DMS53 treated with DMSO at 0.1 percent for 48 hours (cell line): ENCODE measurements around the gene HRG.
"Not testable (repeated sequence)": the region's sequence is repeated elsewhere in the genome, so short reads cannot be mapped to it uniquely, and the experiment has no call there.

Experiments used
- DNase-seq: peaks from one replicate; lab custom pipeline; 2025; ENCODE audit not compliant: unreplicated experiment; lab: John Stamatoyannopoulos, UW

Gene HRG

GRCh38 chr3:186665625-186666188 lies at the start of gene HRG:
HRG (plus strand) TSS chr3:186666014; CDS start chr3:186666032, 18 bp downstream.
- no peak for DNase-seq

GRCh38 chr3:186616299-186616617 lies 49.6 kb upstream of the HRG start:
- DNase-seq: no peak

GRCh38 chr3:186617036-186617946 lies 48.5 kb upstream of the HRG start:
- DNase-seq: peak; percentile 48

GRCh38 chr3:186618318-186618938 lies 47.4 kb upstream of the HRG start:
- no peak for DNase-seq

GRCh38 chr3:186619787-186620212 lies 46.0 kb upstream of the HRG start:
- no peak for DNase-seq

- DNase-seq: no peak
These were observed 45.4 kb upstream of the HRG start for GRCh38 chr3:186620213-186621092.

GRCh38 chr3:186621894-186622650 lies 43.7 kb upstream of the HRG start:
- no peak for DNase-seq

GRCh38 chr3:186622651-186623310 lies 43.0 kb upstream of the HRG start:
- no peak for DNase-seq

GRCh38 chr3:186624598-186624997 lies 41.2 kb upstream of the HRG start:
- no peak for DNase-seq

- no peak for DNase-seq
These were observed 40.2 kb upstream of the HRG start for GRCh38 chr3:186625600-186626042.

- no peak for DNase-seq
These were observed 39.5 kb upstream of the HRG start for GRCh38 chr3:186626254-186626847.

GRCh38 chr3:186627852-186628414 lies 37.9 kb upstream of the HRG start:
- DNase-seq: no peak

GRCh38 chr3:186628756-186629155 lies 37.1 kb upstream of the HRG start:
- DNase-seq: no peak

- no peak for DNase-seq
These were observed 34.7 kb upstream of the HRG start for GRCh38 chr3:186630950-186631641.

GRCh38 chr3:186633481-186633880 lies 32.3 kb upstream of the HRG start:
- DNase-seq: no peak

- not testable (repeated sequence) for DNase-seq
These were observed 31.6 kb upstream of the HRG start for GRCh38 chr3:186634207-186634606.

GRCh38 chr3:186635532-186635931 lies 30.3 kb upstream of the HRG start:
- no peak for DNase-seq

GRCh38 chr3:186636536-186636935 lies 29.3 kb upstream of the HRG start:
- no peak for DNase-seq

GRCh38 chr3:186637686-186638085 lies 28.1 kb upstream of the HRG start:
- no peak for DNase-seq
